IPS-15b (cell line): Measurements from ENCODE around the gene SLC35B2.

ENCODE experiments used
- H3K27me3 ChIP-seq: one replicate; pipeline ENCODE4 v1.6.1; 2013; ENCODE audit warnings: low read length; ENCODE audit not compliant: control insufficient read depth, insufficient read depth
- H3K36me3 ChIP-seq: one replicate; pipeline ENCODE4 v1.6.1; 2013; ENCODE audit warnings: low read length; ENCODE audit not compliant: control insufficient read depth, insufficient read depth
- H3K4me1 ChIP-seq: one replicate; pipeline ENCODE4 v1.6.1; 2013; ENCODE audit warnings: mild to moderate bottlenecking, low read length; ENCODE audit not compliant: control insufficient read depth, insufficient read depth
- H3K4me3 ChIP-seq: one replicate; pipeline ENCODE4 v1.5.1; 2013; ENCODE audit warnings: low read depth, low read length
- H3K9ac ChIP-seq: one replicate; pipeline ENCODE4 v1.6.1; 2013; ENCODE audit warnings: low read depth, mild to moderate bottlenecking, low read length
- H3K9me3 ChIP-seq: one replicate; pipeline ENCODE4 v1.6.1; 2013; ENCODE audit warnings: mild to moderate bottlenecking, low read length; ENCODE audit not compliant: control insufficient read depth, insufficient read depth

Gene SLC35B2

GRCh38 chr6:44255871-44256774, 1.2 kb downstream of the SLC35B2 start:
- H3K9ac ChIP-seq: peak overlapping the region; percentile 82
- peaks cover 37% of the 10 kb centered on the region for H3K36me3 ChIP-seq
- H3K4me1 ChIP-seq: no peaks in the 10 kb centered on the region
- H3K4me3 ChIP-seq: peak overlapping the region; percentile 86
- H3K27me3 ChIP-seq: no peaks in the 10 kb centered on the region
- H3K9me3 ChIP-seq: no peaks in the 10 kb centered on the region

- Histone ChIP-seq H3K9ac (no peak overlapping the region), H3K4me3 (no peak overlapping the region), H3K9me3 (no peaks in the 10 kb centered on the region), H3K27me3 (no peaks in the 10 kb centered on the region), H3K36me3 (peaks cover 46% of the 10 kb centered on the region), H3K4me1 (peaks cover 2% of the 10 kb centered on the region)
These were observed 2.1 kb downstream of the SLC35B2 start for GRCh38 chr6:44255105-44255808.

GRCh38 chr6:44254191-44255104, 2.9 kb downstream of the SLC35B2 start:
- Histone ChIP-seq H3K9ac (no peak overlapping the region), H3K27me3 (no peaks in the 10 kb centered on the region), H3K4me3 (no peak overlapping the region), H3K9me3 (no peaks in the 10 kb centered on the region), H3K4me1 (peaks cover 4% of the 10 kb centered on the region), H3K36me3 (peaks cover 48% of the 10 kb centered on the region)

DNA sequence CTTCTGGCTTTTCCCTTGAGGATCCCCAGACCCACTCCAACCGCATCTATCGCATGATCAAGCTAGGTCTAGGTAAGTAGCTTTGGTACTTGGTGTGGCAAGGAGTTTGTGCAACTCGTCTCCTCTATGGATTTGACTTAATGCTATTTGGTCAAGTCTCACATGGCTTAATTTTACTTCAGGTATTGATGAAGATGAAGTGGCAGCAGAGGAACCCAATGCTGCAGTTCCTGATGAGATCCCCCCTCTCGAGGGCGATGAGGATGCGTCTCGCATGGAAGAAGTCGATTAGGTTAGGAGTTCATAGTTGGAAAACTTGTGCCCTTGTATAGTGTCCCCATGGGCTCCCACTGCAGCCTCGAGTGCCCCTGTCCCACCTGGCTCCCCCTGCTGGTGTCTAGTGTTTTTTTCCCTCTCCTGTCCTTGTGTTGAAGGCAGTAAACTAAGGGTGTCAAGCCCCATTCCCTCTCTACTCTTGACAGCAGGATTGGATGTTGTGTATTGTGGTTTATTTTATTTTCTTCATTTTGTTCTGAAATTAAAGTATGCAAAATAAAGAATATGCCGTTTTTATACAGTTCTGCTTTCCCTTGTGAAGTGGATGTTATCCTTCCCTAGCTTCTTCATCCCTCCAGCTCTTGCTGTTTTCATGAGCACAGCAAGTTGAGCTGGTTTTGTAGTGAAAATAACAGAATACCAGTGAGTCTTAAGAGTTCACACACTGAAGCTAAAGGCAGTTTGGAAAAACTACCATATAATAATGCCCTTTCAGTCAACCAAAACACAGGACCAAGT, 3.8 kb downstream of the SLC35B2 start:
- Histone ChIP-seq H3K4me3 (no peak overlapping the region), H3K4me1 (peaks cover 11% of the 10 kb centered on the region)

GRCh38 chr6:44251576-44252524, 5.5 kb downstream of the SLC35B2 start:
- Histone ChIP-seq H3K27me3 (no peaks in the 10 kb centered on the region), H3K9me3 (no peaks in the 10 kb centered on the region), H3K4me1 (peaks cover 11% of the 10 kb centered on the region), H3K9ac (no peak overlapping the region), H3K36me3 (peaks cover 55% of the 10 kb centered on the region), H3K4me3 (no peak overlapping the region)

More for the DNA sequence above, 3.8 kb downstream of the SLC35B2 start:
- H3K9ac ChIP-seq: no peak overlapping the region
- H3K27me3 ChIP-seq: no peaks in the 10 kb centered on the region
- H3K9me3 ChIP-seq: no peaks in the 10 kb centered on the region
- peaks cover 52% of the 10 kb centered on the region for H3K36me3 ChIP-seq

DNA sequence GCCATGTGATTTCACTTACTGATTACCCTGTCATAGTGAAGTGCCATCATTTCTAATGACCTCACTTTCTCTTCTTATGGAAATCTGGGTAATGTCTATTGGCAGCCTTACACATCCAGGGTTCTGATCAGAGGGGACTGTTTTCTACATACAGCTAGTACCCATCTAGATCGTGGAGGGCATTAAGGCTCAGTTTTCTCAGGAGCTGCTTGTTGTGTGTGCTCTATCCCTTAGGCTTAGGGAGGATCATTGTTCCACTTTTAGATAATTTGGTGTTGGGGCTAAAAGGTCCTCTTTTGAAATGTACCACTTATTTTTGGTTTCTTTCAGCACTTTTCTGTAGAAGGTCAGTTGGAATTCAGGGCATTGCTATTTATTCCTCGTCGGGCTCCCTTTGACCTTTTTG, 6.6 kb downstream of the SLC35B2 start:
- H3K4me1 ChIP-seq: peaks cover 11% of the 10 kb centered on the region
- no peaks in the 10 kb centered on the region for H3K27me3 ChIP-seq
- no peak overlapping the region for H3K9ac ChIP-seq
- H3K4me3 ChIP-seq: peak overlapping the region; percentile 16
- H3K36me3 ChIP-seq: peaks cover 55% of the 10 kb centered on the region
- no peaks in the 10 kb centered on the region for H3K9me3 ChIP-seq

DNA sequence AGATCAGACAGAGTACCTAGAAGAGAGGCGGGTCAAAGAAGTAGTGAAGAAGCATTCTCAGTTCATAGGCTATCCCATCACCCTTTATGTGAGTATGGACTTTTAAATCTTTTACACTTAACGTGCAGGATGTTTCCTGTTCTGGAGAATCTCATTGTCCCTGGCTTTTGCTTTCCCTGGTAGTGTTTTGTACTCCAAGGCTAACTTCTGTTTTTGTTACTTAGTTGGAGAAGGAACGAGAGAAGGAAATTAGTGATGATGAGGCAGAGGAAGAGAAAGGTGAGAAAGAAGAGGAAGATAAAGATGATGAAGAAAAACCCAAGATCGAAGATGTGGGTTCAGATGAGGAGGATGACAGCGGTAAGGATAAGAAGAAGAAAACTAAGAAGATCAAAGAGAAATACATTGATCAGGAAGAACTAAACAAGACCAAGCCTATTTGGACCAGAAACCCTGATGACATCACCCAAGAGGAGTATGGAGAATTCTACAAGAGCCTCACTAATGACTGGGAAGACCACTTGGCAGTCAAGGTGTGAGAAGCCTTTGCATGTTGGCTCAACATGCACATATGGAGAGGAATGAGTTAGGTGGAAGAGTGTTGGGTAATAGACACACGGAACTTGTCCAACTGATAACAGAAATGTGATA, 7.1 kb downstream of the SLC35B2 start:
- H3K4me3 ChIP-seq: peak overlapping the region; percentile 16
- no peak overlapping the region for H3K9ac ChIP-seq
- no peaks in the 10 kb centered on the region for H3K27me3 ChIP-seq
- peaks cover 55% of the 10 kb centered on the region for H3K36me3 ChIP-seq
- no peaks in the 10 kb centered on the region for H3K9me3 ChIP-seq
- peaks cover 14% of the 10 kb centered on the region for H3K4me1 ChIP-seq

DNA sequence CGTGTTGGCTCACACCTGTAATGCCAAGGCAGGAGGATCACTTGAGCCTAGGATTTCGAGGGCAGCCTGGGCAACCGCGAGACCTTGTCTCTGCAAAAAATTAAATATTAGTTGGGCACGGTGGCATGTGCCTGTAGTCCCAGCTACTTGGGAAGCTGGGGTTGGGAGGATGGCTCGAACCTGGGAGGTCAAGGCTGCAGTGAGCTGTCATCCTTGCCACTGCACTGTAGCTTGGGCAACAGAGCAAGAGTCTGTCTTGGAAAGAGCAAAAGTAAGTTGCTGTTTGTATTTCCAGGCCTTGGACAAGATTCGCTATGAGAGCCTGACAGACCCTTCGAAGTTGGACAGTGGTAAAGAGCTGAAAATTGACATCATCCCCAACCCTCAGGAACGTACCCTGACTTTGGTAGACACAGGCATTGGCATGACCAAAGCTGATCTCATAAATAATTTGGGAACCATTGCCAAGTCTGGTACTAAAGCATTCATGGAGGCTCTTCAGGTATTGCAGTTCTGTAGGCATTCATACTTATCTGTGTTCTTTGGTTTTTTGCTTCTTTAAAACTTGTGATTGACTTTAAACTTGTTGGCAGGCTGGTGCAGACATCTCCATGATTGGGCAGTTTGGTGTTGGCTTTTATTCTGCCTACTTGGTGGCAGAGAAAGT, 8.1 kb downstream of the SLC35B2 start:
- no peaks in the 10 kb centered on the region for H3K9me3 ChIP-seq
- peak overlapping the region; percentile 100 for H3K9ac ChIP-seq
- H3K4me1 ChIP-seq: peaks cover 18% of the 10 kb centered on the region
- peaks cover 55% of the 10 kb centered on the region for H3K36me3 ChIP-seq
- no peaks in the 10 kb centered on the region for H3K27me3 ChIP-seq
- peak overlapping the region; percentile 100 for H3K4me3 ChIP-seq

DNA sequence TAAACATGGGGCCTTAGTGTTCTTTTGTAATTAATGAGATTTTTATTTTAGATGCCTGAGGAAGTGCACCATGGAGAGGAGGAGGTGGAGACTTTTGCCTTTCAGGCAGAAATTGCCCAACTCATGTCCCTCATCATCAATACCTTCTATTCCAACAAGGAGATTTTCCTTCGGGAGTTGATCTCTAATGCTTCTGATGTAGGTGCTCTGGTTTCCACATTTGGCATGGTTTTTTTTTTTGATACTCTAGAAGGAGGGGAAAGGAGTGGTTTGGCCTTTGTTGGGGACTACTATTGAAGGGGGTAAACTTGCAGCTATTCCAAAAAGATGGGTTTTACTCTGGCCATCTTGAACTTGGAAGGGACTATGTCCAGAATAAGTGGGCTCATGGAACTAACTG, 8.7 kb downstream of the SLC35B2 start:
- peaks cover 50% of the 10 kb centered on the region for H3K36me3 ChIP-seq

More for the DNA sequence above, 8.7 kb downstream of the SLC35B2 start:
- Histone ChIP-seq H3K9me3 (no peaks in the 10 kb centered on the region), H3K9ac (peak overlapping the region; percentile 100), H3K27me3 (no peaks in the 10 kb centered on the region), H3K4me3 (peak overlapping the region; percentile 100), H3K4me1 (peaks cover 18% of the 10 kb centered on the region)
